ENCODE measurements around the gene RBPJL. TPM values are rescaled to one million over a fixed set of nuclear protein-coding genes. Genes with fewer than 3 reads are reported as not detected.

The RBPJL gene
- total and polyA plus RNA-seq, 4 donors: not detected

- Histone ChIP-seq H3K27me3 (ENCODE audit: control insufficient read depth in 4 of 4, insufficient read depth in 4 of 4, low read length in 3 of 4) (no peaks in the 10 kb centered on the region), H3K9ac (ENCODE audit: low read depth in 1 of 2, low read length in 2 of 2) (peak overlapping the region; percentile 57 to 99), H3K4me3 (ENCODE audit: low read depth in 1 of 3, low read length in 3 of 3) (peak overlapping the region; percentile 80 to 96 (median 88)), H3K27ac (ENCODE audit: low read depth in 1 of 2, low read length in 2 of 2) (peak overlapping the region; percentile 81 to 97), H3K4me1 (ENCODE audit: control insufficient read depth in 4 of 4, insufficient read depth in 4 of 4, low read length in 3 of 4) (peaks cover under 1 to 35% (median 10%) of the 10 kb centered on the region in 4 donors), H3K9me3 (ENCODE audit: control insufficient read depth in 4 of 4, low read length in 3 of 4) (no peaks in the 10 kb centered on the region), H3K36me3 (ENCODE audit: control insufficient read depth in 4 of 4, insufficient read depth in 3 of 4, low read depth in 1 of 4, low read length in 3 of 4) (peaks cover 0 to under 1% (median 0%) of the 10 kb centered on the region in 4 donors)
- no peak for DNase-seq (ENCODE audit: low spot score)
- TF ChIP-seq CTCF (IDR thresholded peaks at IDR 0.05; ENCODE audit: low read depth, low read length, missing input control) (no peak), RXRA (IDR thresholded peaks at IDR 0.05) (peak in 1 of 2 donors; percentile 21), ZBTB33 (IDR thresholded peaks at IDR 0.05) (no peak), JUND (IDR thresholded peaks at IDR 0.05) (no peak), REST (IDR thresholded peaks at IDR 0.05) (no peak), EGR1 (IDR thresholded peaks at IDR 0.05; ENCODE audit: low read depth in 2 of 2) (no peak), MAX (IDR thresholded peaks at IDR 0.05) (no peak), GABPA (IDR thresholded peaks at IDR 0.05 in 1 of 2, conservative IDR thresholded peaks at IDR 0.05 in 1 of 2) (no peak), NR2F2 (IDR thresholded peaks at IDR 0.05) (peak; percentile 7), RAD21 (IDR thresholded peaks at IDR 0.05) (no peak), FOXA2 (IDR thresholded peaks at IDR 0.05) (no peak), ATF3 (IDR thresholded peaks at IDR 0.05) (no peak), TAF1 (conservative IDR thresholded peaks at IDR 0.05) (no peak), HNF4G (IDR thresholded peaks at IDR 0.05) (no peak), SP1 (IDR thresholded peaks at IDR 0.05) (no peak)
- 14% methylated on average over 3 of the region's 3 CpGs for WGBS
These were observed 39.7 kb downstream of the RBPJL start for GRCh38 chr20:45346291-45346718.

- no peak for TF ChIP-seq SP1 (IDR thresholded peaks at IDR 0.05)
- TF ChIP-seq YY1 (IDR thresholded peaks at IDR 0.05): no peak
- TF ChIP-seq FOXA2 (IDR thresholded peaks at IDR 0.05): no peak
- TF ChIP-seq GABPA (IDR thresholded peaks at IDR 0.05 in 1 of 2, conservative IDR thresholded peaks at IDR 0.05 in 1 of 2): no peak
- TF ChIP-seq ATF3 (IDR thresholded peaks at IDR 0.05): no peak
- TF ChIP-seq HNF4G (IDR thresholded peaks at IDR 0.05): no peak
- no peak for TF ChIP-seq RAD21 (IDR thresholded peaks at IDR 0.05)
- no peak for TF ChIP-seq CTCF (IDR thresholded peaks at IDR 0.05; ENCODE audit: low read depth, low read length, missing input control)
- no peak for TF ChIP-seq ZBTB33 (IDR thresholded peaks at IDR 0.05)
- no peak for TF ChIP-seq JUND (IDR thresholded peaks at IDR 0.05)
- TF ChIP-seq HNF4A (conservative IDR thresholded peaks at IDR 0.05): no peak
- no peak for TF ChIP-seq FOXA1 (IDR thresholded peaks at IDR 0.05)
- no peak for TF ChIP-seq RXRA (IDR thresholded peaks at IDR 0.05)
- no peak for TF ChIP-seq NR2F2 (IDR thresholded peaks at IDR 0.05)
- TF ChIP-seq MAX (IDR thresholded peaks at IDR 0.05): no peak
- 32% methylated on average over 5 of the region's 5 CpGs for WGBS
- Histone ChIP-seq H3K36me3 (ENCODE audit: control insufficient read depth in 4 of 4, insufficient read depth in 3 of 4, low read depth in 1 of 4, low read length in 3 of 4) (no peaks in the 10 kb centered on the region), H3K27me3 (ENCODE audit: control insufficient read depth in 4 of 4, insufficient read depth in 4 of 4, low read length in 3 of 4) (no peaks in the 10 kb centered on the region), H3K9me3 (ENCODE audit: control insufficient read depth in 4 of 4, low read length in 3 of 4) (no peaks in the 10 kb centered on the region), H3K4me3 (ENCODE audit: low read depth in 1 of 3, low read length in 3 of 3) (peak overlapping the region; percentile 80 to 96 (median 88)), H3K27ac (ENCODE audit: low read depth in 1 of 2, low read length in 2 of 2) (peak overlapping the region; percentile 81 to 97), H3K9ac (ENCODE audit: low read depth in 1 of 2, low read length in 2 of 2) (peak overlapping the region; percentile 57 to 99), H3K4me1 (ENCODE audit: control insufficient read depth in 4 of 4, insufficient read depth in 4 of 4, low read length in 3 of 4) (peaks cover 0 to 30% (median 6%) of the 10 kb centered on the region in 4 donors)
- no peak for DNase-seq (ENCODE audit: low spot score)
These were observed 40.2 kb downstream of the RBPJL start for GRCh38 chr20:45346851-45347250.
